GM19397 (cell line): ENCODE measurements around the gene CHD2.
A peak's percentile ranks its signal among the peaks of the same experiment; 100 is the strongest.

Experiments
- ATAC-seq: cut with Tn5 transposase; IDR thresholded peaks from one replicate; pipeline ENCODE4 v1.9.1; 2021; ENCODE audit warnings: mild to moderate bottlenecking, moderate library complexity; ENCODE audit not compliant: unreplicated experiment

CHD2 gene

DNA sequence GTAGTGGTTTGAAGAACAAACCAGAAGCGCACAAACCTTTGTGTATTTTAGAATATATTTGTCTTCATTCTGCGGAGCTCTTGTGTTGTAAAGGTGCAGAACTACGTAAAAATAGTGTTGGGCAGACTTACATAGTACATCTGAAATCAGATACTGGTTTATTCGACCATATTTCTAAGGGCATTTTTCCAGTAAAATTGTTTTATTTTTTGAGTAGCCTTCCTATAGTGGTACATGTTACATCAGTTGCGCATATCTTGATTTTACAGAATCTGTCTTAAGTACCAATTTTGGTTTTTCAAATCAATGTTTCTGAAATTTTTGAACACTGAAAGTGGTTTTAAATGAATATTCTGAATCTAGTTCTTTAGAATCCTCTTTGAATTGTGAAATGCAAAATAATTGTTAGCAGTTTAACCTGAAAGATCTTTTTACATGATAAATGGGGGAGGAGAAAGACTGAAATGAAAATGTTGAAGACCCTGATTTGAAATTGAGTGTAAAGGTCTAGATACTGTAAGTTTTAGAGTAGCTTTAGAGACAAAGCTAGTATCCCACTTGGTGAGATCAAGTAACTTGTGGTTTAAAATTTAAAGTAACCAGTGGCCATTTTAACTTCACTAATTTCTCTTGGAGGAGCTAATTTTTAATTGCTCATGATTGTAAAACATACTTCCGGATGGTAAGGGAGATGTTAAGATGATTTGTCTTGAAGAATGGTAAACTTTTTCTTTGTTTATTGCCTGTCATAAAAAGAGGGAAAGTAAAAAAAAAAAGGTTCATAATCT, 15.5 kb upstream of the CHD2 start:
- ATAC-seq: no peak

DNA sequence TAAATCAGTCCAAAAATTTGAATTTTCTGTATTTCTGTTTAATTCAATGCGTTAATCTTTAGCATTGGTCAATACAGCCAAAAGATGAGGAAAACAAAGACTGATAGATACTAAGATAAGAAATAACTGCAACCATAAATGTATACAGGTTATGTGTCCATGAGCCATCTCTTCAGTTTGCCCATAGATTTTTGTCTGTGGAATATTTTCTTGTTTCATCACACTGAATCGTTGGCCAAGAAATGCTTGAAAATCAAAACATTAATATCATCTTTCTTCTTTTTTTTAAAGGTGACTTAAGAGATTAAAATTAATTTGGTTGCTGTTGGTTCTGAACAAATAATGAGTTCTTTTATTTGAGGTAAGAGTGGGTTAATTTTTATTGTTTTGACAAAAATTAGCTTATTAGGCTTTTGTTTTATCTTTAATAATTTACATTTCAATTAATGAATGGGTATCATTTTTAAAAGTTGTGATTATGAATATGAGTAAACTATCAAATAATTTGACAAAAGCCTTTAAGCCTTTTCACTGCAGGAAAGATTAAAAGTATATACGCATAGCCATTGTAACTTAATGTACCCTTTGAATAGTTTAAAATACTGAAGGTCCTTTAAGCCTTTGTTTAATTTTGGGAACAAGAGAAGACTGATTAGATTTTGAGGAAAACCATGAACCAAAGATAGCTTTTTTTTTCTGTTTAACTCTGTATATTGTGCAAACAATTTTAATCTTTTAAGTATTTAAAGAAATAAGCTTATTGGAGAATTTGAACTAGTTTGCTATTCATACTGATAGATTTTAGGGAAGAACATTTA, 14.7 kb upstream of the CHD2 start:
- ATAC-seq: no peak

GRCh38 chr15:92886042-92886537, 14.0 kb upstream of the CHD2 start:
- ATAC-seq: no peak

DNA sequence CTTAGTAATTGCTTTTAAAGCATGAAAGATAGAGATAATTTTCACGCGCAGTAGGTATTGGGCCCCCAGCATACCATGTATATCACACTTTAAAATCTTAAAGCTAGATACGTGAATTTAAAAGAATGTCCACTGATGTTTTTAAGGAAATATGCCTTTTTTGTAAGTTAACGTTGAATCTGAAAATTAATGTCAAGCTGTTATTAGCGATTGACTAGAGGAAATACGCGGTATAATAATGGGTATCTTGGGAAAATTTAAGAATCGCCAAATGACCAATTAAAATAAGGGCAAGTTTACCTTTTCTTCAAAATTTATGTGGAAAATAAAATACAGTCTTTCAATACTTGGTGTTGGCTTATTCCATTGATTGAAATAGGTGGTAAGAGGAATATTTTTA, 13.3 kb upstream of the CHD2 start:
- no peak for ATAC-seq

GRCh38 chr15:92887869-92888268, 12.3 kb upstream of the CHD2 start:
- no peak for ATAC-seq

DNA sequence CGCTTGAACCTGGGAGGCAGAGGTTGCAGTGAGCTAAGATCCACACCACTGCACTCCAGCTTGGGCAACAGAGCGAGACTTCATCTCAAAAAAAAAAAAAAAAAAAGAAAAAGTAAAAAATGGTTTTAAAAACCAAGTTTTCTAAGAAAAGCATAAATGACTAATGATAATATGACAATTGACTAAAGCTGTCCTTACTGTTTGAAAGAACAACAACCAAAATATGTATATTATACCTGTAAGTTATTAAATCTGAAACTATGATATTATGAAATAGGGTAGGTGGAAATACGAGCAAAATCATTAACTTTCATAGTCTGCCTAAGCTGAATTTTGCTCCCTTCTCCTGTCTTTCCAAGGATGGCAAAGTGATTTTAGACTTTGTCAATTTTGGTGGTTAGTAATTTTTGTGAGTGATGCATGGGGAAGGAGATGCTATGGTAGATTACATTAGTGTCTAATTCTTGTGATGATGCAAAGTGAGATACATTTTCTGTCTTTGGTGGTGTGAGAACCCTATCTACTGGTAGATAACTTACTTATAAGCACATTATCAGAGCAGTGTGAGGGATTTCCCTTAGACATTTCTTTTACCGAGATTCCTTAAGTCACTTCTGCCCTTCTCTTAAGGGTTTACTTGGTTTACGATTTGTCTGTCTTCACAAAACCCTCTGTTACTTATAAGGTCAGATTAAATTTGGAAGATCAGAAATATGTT, 10.6 kb upstream of the CHD2 start:
- no peak for ATAC-seq

DNA sequence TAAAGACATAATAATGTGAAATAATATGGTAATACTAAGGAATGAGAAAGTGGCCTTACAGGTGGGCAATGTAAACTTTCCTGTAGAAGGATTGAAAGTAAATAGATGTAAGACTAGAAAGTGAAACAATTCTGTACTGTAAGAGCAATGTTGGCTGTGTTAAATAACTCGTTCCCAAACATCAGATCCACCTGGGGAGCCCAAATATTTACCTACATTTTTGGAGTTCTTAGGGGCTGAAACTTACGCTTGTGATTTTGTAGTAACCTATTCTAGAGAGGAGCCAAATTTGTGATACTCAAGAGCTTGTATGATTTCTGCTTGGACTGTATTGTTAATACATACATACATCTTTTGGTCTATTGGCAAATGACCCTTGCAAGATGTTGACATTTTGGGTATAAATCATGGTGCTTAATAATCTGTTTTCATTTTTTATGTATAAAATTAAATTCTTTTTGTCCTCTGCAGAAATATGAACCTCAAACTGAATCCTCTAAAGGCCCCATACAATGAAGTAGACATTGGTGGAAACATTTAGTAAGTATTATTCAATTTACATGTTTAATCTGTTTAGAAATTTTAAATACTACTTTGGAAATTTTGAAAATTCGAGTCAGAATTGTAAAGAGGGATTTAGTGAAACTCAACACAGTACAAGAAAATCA, 8.5 kb upstream of the CHD2 start:
- ATAC-seq: no peak

- no peak for ATAC-seq
These were observed 7.9 kb upstream of the CHD2 start for GRCh38 chr15:92892201-92892555.

- ATAC-seq: no peak
These were observed 6.9 kb upstream of the CHD2 start for GRCh38 chr15:92893200-92893599.

DNA sequence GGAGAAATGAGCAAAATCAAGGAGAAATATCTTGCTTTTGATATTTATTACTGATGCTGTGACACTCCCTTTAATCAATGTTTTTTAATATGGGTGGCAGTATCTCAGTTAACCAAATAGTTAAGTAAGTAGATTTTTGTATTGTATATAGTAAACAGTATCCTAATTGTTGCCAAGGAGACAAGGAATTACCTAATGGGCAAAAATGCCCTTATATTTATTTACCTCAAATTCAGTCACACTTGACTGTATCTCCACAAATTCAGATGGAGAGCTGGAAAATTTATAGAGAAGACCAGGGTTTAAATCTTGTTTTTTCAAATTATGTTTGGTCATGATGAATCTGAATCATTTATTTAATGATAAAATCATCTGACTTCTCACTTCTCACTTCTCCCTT, 3.6 kb upstream of the CHD2 start:
- ATAC-seq: no peak

DNA sequence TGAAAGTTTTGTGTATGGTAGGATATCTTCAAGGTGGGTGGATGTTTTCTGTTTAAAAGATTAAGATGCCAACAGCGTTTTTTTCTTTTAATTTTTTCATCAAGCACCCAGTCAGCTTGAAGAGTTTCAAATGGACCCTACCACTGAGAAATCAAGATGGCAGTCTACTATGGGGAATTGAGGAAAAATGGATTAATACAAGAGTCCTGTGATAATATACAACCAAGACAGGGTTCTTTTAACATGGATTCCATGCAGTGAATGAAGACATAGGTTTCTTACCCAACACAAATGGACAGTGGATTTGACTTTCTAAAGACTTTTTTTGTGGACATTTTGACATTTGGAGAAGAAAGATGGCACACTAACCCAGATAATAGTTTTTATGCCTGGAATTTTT, 2.5 kb upstream of the CHD2 start:
- ATAC-seq: no peak

- no peak for ATAC-seq
These were observed 1.0 kb upstream of the CHD2 start for GRCh38 chr15:92898988-92899582.

- no peak for ATAC-seq
These were observed 550 bp upstream of the CHD2 start for GRCh38 chr15:92899601-92899947.

DNA sequence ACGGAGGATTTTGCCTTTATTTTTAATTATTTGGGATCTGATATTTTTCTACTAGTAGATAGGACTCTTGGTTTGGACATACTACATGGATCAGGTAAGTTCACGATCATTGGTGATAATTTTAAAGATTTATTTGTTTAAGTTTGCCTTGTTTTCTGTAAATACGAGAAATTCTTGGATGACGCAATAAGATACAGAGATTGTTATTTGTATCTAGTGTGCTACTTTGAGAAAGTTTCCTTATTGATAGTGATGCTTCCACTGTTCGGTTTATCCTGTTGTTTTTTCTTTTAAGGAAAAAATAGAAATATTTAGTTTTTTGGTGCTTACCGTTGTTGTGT, 577 bp downstream of the CHD2 start:
- ATAC-seq: no peak

- no peak for ATAC-seq
These were observed 1.1 kb downstream of the CHD2 start for GRCh38 chr15:92901072-92901761.

- no peak for ATAC-seq
These were observed 1.9 kb downstream of the CHD2 start for GRCh38 chr15:92901995-92902394.

- ATAC-seq: no peak
These were observed 2.8 kb downstream of the CHD2 start for GRCh38 chr15:92902737-92903593.

- ATAC-seq: no peak
These were observed 3.5 kb downstream of the CHD2 start for GRCh38 chr15:92903631-92903965.

DNA sequence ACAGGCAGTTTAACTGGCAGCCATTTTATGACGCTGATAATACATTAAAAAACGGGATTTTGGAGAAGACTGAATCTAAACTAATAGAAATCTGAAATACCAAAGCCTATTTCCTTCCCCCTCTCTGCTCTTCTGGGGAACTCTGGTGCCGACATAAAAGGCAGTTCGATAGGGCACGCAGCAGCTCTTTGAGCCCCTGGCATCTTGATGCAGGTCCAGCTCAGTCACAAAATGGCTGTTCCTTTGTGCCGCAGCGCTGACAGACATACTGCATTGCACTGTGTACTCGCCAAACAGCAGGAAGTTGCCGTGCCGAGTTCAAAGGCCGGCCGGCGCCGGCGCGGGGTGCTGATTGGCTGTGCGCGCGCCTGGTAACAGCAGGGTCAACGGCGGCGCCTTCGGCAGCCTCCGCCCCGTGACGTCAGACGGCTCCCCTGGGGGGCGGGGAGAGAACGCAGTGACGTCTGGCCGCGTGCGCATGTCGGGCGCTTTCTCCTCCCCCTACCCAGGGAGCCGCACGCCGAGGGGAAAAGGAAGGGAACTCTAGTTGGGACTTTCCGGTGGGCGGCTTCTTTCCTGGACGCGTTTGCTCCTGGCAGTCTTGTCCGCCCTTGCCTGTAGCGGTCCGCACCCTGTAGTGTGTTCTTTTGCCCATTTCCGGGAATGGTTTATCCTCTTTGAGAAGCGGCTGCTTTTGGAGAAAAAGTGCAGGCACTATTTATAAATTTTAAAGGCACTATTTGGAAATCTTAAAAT, 4.0 kb downstream of the CHD2 start:
- ATAC-seq: peak; percentile 87
